ENCODE measurements around the gene SURF4. TPM values are rescaled to one million over a fixed set of nuclear protein-coding genes. Genes with fewer than 3 reads are reported as not detected.

SURF4 gene
- polyA plus RNA-seq, 2 of the 4 experiments (the other 2 are of a cell fraction) = 159 to 169 TPM

DNA sequence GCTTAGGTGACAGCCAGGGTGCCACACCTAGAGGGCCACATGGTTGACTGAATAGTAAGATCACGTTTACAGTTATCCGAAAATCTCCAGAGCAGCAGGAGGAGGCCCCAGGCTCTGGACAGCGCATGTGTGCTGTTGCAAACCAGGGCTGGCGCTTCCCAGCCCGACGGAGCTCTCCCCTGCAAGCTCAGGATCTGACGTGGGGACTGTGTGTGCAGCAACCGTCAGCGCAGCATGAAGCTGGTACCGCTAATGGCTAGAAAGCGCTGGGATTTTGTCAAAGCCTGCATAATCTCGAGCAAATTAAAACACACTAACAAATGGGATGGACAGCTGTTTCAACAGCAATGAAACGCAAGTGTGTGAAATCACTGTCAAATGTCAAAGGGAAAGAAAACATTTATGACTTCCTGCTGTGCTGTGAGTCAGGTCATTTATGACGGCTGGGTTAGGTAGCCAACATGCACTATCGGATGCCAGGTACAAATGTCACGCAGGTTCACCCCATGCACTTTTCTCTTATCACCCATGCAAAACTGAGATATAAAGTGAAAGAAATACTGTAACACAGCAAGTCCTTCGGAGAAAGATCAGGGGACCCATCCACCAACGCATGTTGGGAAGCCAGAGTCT lies 7.5 kb downstream of the SURF4 start (continued):
- TF ChIP-seq, protein P1, sequence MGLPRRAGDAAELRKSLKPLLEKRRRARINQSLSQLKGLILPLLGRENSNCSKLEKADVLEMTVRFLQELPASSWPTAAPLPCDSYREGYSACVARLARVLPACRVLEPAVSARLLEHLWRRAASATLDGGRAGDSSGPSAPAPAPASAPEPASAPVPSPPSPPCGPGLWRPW (IDR thresholded peaks at IDR 0.05) = no peak
- TF ChIP-seq MAFK (IDR thresholded peaks at IDR 0.05; ENCODE audit: partially characterized antibody) = no peak

DNA sequence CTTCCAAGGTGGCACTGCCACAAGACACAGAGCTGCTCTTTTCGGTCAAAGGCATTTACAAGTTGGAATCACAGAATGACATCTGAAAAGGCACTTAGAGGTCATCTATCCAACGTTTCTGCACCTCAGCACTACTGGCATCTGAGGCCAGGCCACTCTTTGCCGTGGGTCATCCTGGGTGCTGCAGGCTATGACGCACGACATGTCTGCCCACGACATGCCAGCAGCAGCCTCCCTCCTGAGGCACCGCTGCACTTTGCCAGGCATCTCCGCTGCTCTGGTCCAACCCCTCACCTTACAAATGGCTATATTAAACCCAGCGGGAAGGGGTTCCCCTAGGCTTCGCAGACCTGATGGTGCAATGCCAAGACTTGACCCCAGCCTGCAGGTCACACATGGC lies 8.1 kb downstream of the SURF4 start:
- H3K4me1 ChIP-seq = peaks cover 10% of the 10 kb centered on the region; the same call in 1 of the 3 replicates
- no peak overlapping the region for H3K4me3 ChIP-seq
- H3K9me3 ChIP-seq = no peaks in the 10 kb centered on the region
- no peak overlapping the region for H3K27ac ChIP-seq
- CTCF ChIA-PET = interaction anchor here (1.0 to 3.2 kb wide), 2 partner anchors 9 to 26 kb away, joined by 3 to 16 read pairs; no protein-coding TSS in a partner anchor
- DNase-seq (ENCODE audit: low read depth in 1 of 2, low spot score in 1 of 2) (no peak), ATAC-seq (no peak), FAIRE-seq (no peak)
- POLR2A ChIA-PET = no interaction called here
- TF ChIP-seq TP53 (CRISPR knock-in tag; IDR thresholded peaks at IDR 0.05) = no peak
- TF ChIP-seq HOXA7 (CRISPR knock-in tag; IDR thresholded peaks at IDR 0.05) = no peak
- no peak for TF ChIP-seq NFE2L2 (conservative IDR thresholded peaks at IDR 0.05; ENCODE audit: low read length)
- no peak for TF ChIP-seq RCOR1 (IDR thresholded peaks at IDR 0.05; ENCODE audit: low read depth, low read length)
- TF ChIP-seq MAFK (IDR thresholded peaks at IDR 0.05; ENCODE audit: partially characterized antibody) = no peak
- TF ChIP-seq CHD2 (IDR thresholded peaks at IDR 0.05; ENCODE audit: low read length, partially characterized antibody) = no peak
- H3K4me2 ChIP-seq = no peak overlapping the region
- 87% methylated on average over 10 of the region's 10 CpGs for WGBS (ENCODE audit: missing lambda C conversion rate)

DNA sequence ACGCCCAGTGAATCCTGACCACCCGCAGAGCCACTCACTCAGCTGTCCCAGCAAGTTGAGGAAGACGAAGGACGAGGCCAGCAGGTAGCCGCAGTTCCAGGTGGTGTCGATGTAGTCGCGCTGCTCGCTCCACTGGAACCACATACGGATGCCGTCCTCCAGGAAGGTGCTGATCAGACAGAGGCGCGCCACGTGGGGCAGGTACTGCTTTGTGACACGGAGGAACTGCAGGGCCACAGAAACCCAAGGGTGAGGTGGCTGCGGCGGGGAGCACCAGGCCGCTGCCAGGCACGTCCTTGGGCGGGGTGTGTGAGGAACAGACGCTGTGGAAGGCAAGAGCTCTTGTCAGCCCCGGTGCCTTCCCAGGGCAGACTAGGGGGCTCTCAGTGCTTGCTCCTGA lies 8.6 kb downstream of the SURF4 start:
- Histone ChIP-seq H3K27ac (no peak overlapping the region), H3K9me3 (no peaks in the 10 kb centered on the region), H3K4me1 (peaks cover 10% of the 10 kb centered on the region; the same call in 1 of the 3 replicates), H3K4me2 (no peak overlapping the region), H3K4me3 (no peak overlapping the region)
- no peak for DNase-seq (ENCODE audit: low read depth in 1 of 2, low spot score in 1 of 2)
- TF ChIP-seq, protein P2, sequence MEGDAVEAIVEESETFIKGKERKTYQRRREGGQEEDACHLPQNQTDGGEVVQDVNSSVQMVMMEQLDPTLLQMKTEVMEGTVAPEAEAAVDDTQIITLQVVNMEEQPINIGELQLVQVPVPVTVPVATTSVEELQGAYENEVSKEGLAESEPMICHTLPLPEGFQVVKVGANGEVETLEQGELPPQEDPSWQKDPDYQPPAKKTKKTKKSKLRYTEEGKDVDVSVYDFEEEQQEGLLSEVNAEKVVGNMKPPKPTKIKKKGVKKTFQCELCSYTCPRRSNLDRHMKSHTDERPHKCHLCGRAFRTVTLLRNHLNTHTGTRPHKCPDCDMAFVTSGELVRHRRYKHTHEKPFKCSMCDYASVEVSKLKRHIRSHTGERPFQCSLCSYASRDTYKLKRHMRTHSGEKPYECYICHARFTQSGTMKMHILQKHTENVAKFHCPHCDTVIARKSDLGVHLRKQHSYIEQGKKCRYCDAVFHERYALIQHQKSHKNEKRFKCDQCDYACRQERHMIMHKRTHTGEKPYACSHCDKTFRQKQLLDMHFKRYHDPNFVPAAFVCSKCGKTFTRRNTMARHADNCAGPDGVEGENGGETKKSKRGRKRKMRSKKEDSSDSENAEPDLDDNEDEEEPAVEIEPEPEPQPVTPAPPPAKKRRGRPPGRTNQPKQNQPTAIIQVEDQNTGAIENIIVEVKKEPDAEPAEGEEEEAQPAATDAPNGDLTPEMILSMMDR (IDR thresholded peaks at IDR 0.05) = no peak
- no peak for TF ChIP-seq SMC3 (IDR thresholded peaks at IDR 0.05)
- TF ChIP-seq, protein P3, sequence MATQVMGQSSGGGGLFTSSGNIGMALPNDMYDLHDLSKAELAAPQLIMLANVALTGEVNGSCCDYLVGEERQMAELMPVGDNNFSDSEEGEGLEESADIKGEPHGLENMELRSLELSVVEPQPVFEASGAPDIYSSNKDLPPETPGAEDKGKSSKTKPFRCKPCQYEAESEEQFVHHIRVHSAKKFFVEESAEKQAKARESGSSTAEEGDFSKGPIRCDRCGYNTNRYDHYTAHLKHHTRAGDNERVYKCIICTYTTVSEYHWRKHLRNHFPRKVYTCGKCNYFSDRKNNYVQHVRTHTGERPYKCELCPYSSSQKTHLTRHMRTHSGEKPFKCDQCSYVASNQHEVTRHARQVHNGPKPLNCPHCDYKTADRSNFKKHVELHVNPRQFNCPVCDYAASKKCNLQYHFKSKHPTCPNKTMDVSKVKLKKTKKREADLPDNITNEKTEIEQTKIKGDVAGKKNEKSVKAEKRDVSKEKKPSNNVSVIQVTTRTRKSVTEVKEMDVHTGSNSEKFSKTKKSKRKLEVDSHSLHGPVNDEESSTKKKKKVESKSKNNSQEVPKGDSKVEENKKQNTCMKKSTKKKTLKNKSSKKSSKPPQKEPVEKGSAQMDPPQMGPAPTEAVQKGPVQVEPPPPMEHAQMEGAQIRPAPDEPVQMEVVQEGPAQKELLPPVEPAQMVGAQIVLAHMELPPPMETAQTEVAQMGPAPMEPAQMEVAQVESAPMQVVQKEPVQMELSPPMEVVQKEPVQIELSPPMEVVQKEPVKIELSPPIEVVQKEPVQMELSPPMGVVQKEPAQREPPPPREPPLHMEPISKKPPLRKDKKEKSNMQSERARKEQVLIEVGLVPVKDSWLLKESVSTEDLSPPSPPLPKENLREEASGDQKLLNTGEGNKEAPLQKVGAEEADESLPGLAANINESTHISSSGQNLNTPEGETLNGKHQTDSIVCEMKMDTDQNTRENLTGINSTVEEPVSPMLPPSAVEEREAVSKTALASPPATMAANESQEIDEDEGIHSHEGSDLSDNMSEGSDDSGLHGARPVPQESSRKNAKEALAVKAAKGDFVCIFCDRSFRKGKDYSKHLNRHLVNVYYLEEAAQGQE (IDR thresholded peaks at IDR 0.05) = no peak
- TF ChIP-seq KDM5A (IDR thresholded peaks at IDR 0.05) = no peak
- no peak for TF ChIP-seq SREBF2 (IDR thresholded peaks at IDR 0.05)
- no peak for TF ChIP-seq HDAC2 (IDR thresholded peaks at IDR 0.05)
- no peak for TF ChIP-seq ZSCAN20 (CRISPR knock-in tag; IDR thresholded peaks at IDR 0.05)
- TF ChIP-seq, protein P4, sequence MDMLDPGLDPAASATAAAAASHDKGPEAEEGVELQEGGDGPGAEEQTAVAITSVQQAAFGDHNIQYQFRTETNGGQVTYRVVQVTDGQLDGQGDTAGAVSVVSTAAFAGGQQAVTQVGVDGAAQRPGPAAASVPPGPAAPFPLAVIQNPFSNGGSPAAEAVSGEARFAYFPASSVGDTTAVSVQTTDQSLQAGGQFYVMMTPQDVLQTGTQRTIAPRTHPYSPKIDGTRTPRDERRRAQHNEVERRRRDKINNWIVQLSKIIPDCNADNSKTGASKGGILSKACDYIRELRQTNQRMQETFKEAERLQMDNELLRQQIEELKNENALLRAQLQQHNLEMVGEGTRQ (IDR thresholded peaks at IDR 0.05) = no peak
- no peak for TF ChIP-seq KDM1A (IDR thresholded peaks at IDR 0.05; ENCODE audit: low read depth)
- TF ChIP-seq ZC3H11A (IDR thresholded peaks at IDR 0.05) = no peak
- TF ChIP-seq MAZ (IDR thresholded peaks at IDR 0.05; ENCODE audit: borderline replicate concordance, low read depth, low read length) = no peak
- TF ChIP-seq EHF (CRISPR knock-in tag; IDR thresholded peaks at IDR 0.05) = no peak
- TF ChIP-seq CBX2 (IDR thresholded peaks at IDR 0.05; ENCODE audit: borderline replicate concordance, low read depth) = no peak
- no peak for TF ChIP-seq NPAS2 (CRISPR knock-in tag; IDR thresholded peaks at IDR 0.05; ENCODE audit: borderline replicate concordance)
- no peak for TF ChIP-seq EP300 (IDR thresholded peaks at IDR 0.05)
- no peak for TF ChIP-seq EHMT2 (IDR thresholded peaks at IDR 0.05; ENCODE audit: low read depth)
- no peak for TF ChIP-seq RAD21 (conservative IDR thresholded peaks at IDR 0.05 in 1 of 2, IDR thresholded peaks at IDR 0.05 in 1 of 2)
- TF ChIP-seq FOSB (CRISPR knock-in tag; IDR thresholded peaks at IDR 0.05) = no peak
- TF ChIP-seq JUNB (IDR thresholded peaks at IDR 0.05) = no peak
- no peak for ATAC-seq
- CTCF ChIA-PET = interaction anchor here (1.0 to 3.2 kb wide), 4 partner anchors 9 to 26 kb away, joined by 3 to 16 read pairs (median 4); no protein-coding TSS in a partner anchor
- WGBS (ENCODE audit: missing lambda C conversion rate) = 98% methylated on average over 19 of the region's 22 CpGs
- no peak for FAIRE-seq
- POLR2A ChIA-PET = no interaction called here
